Calu3 (cell line): ENCODE measurements around the gene GRM1. TPM values are rescaled to one million over a fixed set of nuclear protein-coding genes. Genes with fewer than 3 reads are reported as not detected.

Experiments used
- BruUV-seq: library from RNA; stranded (reverse); fragments of 400-500 nt; replicated peaks from 2 replicates; lab custom pipeline; 2021; lab: Mats Ljungman, UMichigan
- CTCF ChIA-PET: fragments of 300-600 bp; sonication (Branson Sonifier 250); formaldehyde crosslinking; loops from one replicate; lab custom pipeline; 2022; ENCODE audit warnings: antibody characterized with exemption; lab: Charles Lee
- DNase-seq: peaks from one replicate; pipeline ENCODE4 v3.0.0; 2022
- H3K27ac Mint-ChIP-seq: one replicate; pipeline ENCODE4 v1.8.0; 2022; ENCODE audit warnings: mixed read lengths; ENCODE audit not compliant: unreplicated experiment
- H3K27me3 Mint-ChIP-seq: one replicate; pipeline ENCODE4 v1.8.0; 2022; ENCODE audit warnings: mixed read lengths; ENCODE audit not compliant: unreplicated experiment
- H3K36me3 Mint-ChIP-seq: one replicate; pipeline ENCODE4 v1.8.0; 2022; ENCODE audit warnings: mild to moderate bottlenecking, moderate library complexity, mixed read lengths; ENCODE audit not compliant: insufficient read depth, unreplicated experiment
- H3K4me1 Mint-ChIP-seq: one replicate; pipeline ENCODE4 v1.8.0; 2022; ENCODE audit warnings: mild to moderate bottlenecking, low read depth, mixed read lengths; ENCODE audit not compliant: unreplicated experiment
- H3K4me3 Mint-ChIP-seq: one replicate; pipeline ENCODE4 v1.8.0; 2022; ENCODE audit warnings: mild to moderate bottlenecking, low read depth, moderate library complexity, mixed read lengths; ENCODE audit not compliant: unreplicated experiment
- H3K9me3 Mint-ChIP-seq: one replicate; pipeline ENCODE4 v1.8.0; 2022; ENCODE audit warnings: low read depth, mixed read lengths; ENCODE audit not compliant: unreplicated experiment
- CTCF ChIP-seq: fragments of 200-600 bp; IDR thresholded peaks from one replicate; pipeline ENCODE4 v1.8.0; 2022; ENCODE audit warnings: antibody characterized with exemption; ENCODE audit not compliant: unreplicated experiment
- intact Hi-C: fragments of 100-400 bp; cut with micrococcal nuclease; formaldehyde crosslinking; loops from one replicate; pipeline ENCODE4 v1.10.0; 2022; ENCODE audit not compliant: unreplicated experiment
- total RNA-seq: library from RNA; stranded (reverse); gene quantifications from 2 replicates; pipeline ENCODE4 v1.2.3, GENCODE V29; 2022

GRM1 gene
- total RNA-seq, 1 experiment from 2014 or later, result not detected

- intact Hi-C loops, result no loop called here
- Mint-ChIP-seq H3K9me3 (peaks cover 2% of the 10 kb centered on the region), H3K4me3 (no peak overlapping the region), H3K4me1 (no peaks in the 10 kb centered on the region), H3K27me3 (no peaks in the 10 kb centered on the region), H3K27ac (no peak overlapping the region), H3K36me3 (no peaks in the 10 kb centered on the region)
- DNase-seq, result no peak
- TF ChIP-seq CTCF, result no peak
- CTCF ChIA-PET, result no interaction called here
- no TSS peak for BruUV-seq
Measured at GRCh38 chr6:146154197-146154596, 125.3 kb downstream of the GRM1 start.

- intact Hi-C loops, result no loop called here
- no TSS peak for BruUV-seq
- CTCF ChIA-PET, result no interaction called here
Measured at GRCh38 chr6:146161664-146162063, 132.8 kb downstream of the GRM1 start.

GRCh38 chr6:146169872-146170271 is 141.0 kb downstream of the GRM1 start:
- Mint-ChIP-seq H3K4me1 (no peaks in the 10 kb centered on the region), H3K4me3 (no peak overlapping the region), H3K27me3 (no peaks in the 10 kb centered on the region), H3K36me3 (no peaks in the 10 kb centered on the region), H3K27ac (no peak overlapping the region), H3K9me3 (peaks cover 6% of the 10 kb centered on the region)
- intact Hi-C loops, result no loop called here
- BruUV-seq, result no TSS peak
- CTCF ChIA-PET, result no interaction called here
- no peak for TF ChIP-seq CTCF
- no peak for DNase-seq

More at GRCh38 chr6:146161664-146162063, 132.8 kb downstream of the GRM1 start:
- no peaks in the 10 kb centered on the region for H3K4me1 Mint-ChIP-seq
- no peak overlapping the region for H3K27ac Mint-ChIP-seq
- TF ChIP-seq CTCF, result no peak
- H3K36me3 Mint-ChIP-seq, result no peaks in the 10 kb centered on the region
- H3K9me3 Mint-ChIP-seq, result no peaks in the 10 kb centered on the region
- no peak for DNase-seq
- H3K4me3 Mint-ChIP-seq, result no peak overlapping the region
- no peaks in the 10 kb centered on the region for H3K27me3 Mint-ChIP-seq

GRCh38 chr6:146177785-146178184 is 148.9 kb downstream of the GRM1 start:
- intact Hi-C loops, result no loop called here
- no peak for TF ChIP-seq CTCF
- Mint-ChIP-seq H3K27me3 (no peaks in the 10 kb centered on the region), H3K36me3 (no peaks in the 10 kb centered on the region), H3K4me3 (no peak overlapping the region), H3K27ac (no peak overlapping the region), H3K9me3 (no peaks in the 10 kb centered on the region), H3K4me1 (no peaks in the 10 kb centered on the region)
- no TSS peak for BruUV-seq
- CTCF ChIA-PET, result no interaction called here
- no peak for DNase-seq
